Heart left ventricle (tissue), 16 donors: Measurements from ENCODE around the gene RLF. TPM values are rescaled to one million over a fixed set of nuclear protein-coding genes. Genes with fewer than 3 reads are reported as not detected.
A peak's percentile ranks its signal among the peaks of the same experiment; 100 is the strongest.

ENCODE experiments used
- ATAC-seq, 4 donors: fragments of 200-7000 bp; cut with Tn5 transposase; one replicate each; pipeline ENCODE4 v1.9.1; 2020 to 2022; ENCODE audit warnings: moderate library complexity in 4 of 4, mild to moderate bottlenecking in 3 of 4, moderate number of reproducible peaks in 1 of 4
- DNase-seq, 5 donors: peaks; one replicate each; pipeline ENCODE4 v3.0.0-alpha.2; 2020
- H3K27ac ChIP-seq, 12 donors: fragments of 200-600 bp; sonication (generic) in 4 of 12; one replicate each; pipeline versions ENCODE4 v1.5.0 to v1.8.0; 2016 to 2022; ENCODE audit warnings: mild to moderate bottlenecking in 2 of 12
- H3K27me3 ChIP-seq, 9 donors: fragments of 200-600 bp; sonication (generic) in 2 of 9; one replicate each; pipeline versions ENCODE4 v1.5.1 to v1.8.0; 2016 to 2022; ENCODE audit warnings: mild to moderate bottlenecking in 3 of 9
- H3K36me3 ChIP-seq, 9 donors: fragments of 200-600 bp; sonication (generic) in 2 of 9; one replicate each; pipeline versions ENCODE4 v1.5.0 to v1.8.0; 2018 to 2022; ENCODE audit warnings: mild to moderate bottlenecking in 2 of 9
- H3K4me1 ChIP-seq, 12 donors: fragments of 200-600 bp; sonication (generic) in 4 of 12; one replicate each; pipeline versions ENCODE4 v1.5.0 to v1.8.0; 2016 to 2022; ENCODE audit warnings: mild to moderate bottlenecking in 3 of 12
- H3K4me3 ChIP-seq, 12 donors: fragments of 200-600 bp; sonication (generic) in 4 of 12; one replicate each; pipeline versions ENCODE4 v1.5.0 to v1.8.0; 2017 to 2022; ENCODE audit warnings: mild to moderate bottlenecking in 9 of 12, moderate library complexity in 4 of 12
- H3K9me3 ChIP-seq, 12 donors: fragments of 200-600 bp; sonication (generic) in 4 of 12; one replicate each; pipeline versions ENCODE4 v1.5.0 to v1.8.0; 2016 to 2022; ENCODE audit warnings: mild to moderate bottlenecking in 1 of 12
- CTCF ChIP-seq, 12 donors: fragments of 200-600 bp; sonication (generic) in 4 of 12; IDR thresholded peaks; one replicate each; pipeline versions ENCODE4 v1.5.0 to v1.8.0; 2018 to 2022; ENCODE audit warnings: antibody characterized with exemption in 12 of 12, mild to moderate bottlenecking in 5 of 12
- POLR2A ChIP-seq, 2 donors: fragments of 450-650 bp; IDR thresholded peaks; one replicate each; pipeline ENCODE4 v1.6.1; 2017; ENCODE audit warnings: antibody characterized with exemption in 2 of 2, mild to moderate bottlenecking in 2 of 2, moderate library complexity in 2 of 2
- WGBS, 4 donors: extraction: QIAGEN DNeasy Blood & Tissue Kit in 2 of 4; methylation state at CpG; one replicate each; pipeline versions ENCODE4 v1.1.5 to v1.1.7; 2013 to 2018; 5-methylcytosine and 5-hydroxymethylcytosine counted together
- intact Hi-C, 10 donors: fragments of 100-400 bp; cut with DNase I; formaldehyde crosslinking; loops; one replicate each; pipeline versions ENCODE4 v1.11.1 to v1.14.2; 2022
- polyA plus RNA-seq, 2 donors: library from polyadenylated mRNA; stranded (reverse); fragments of 200-250 nt; gene quantifications; one replicate each; pipeline ENCODE4 v1.2.3, GENCODE V29; 2013
- total RNA-seq, 9 donors: library from RNA; depleted of rRNA in 2 of 9; stranded (reverse); fragments of >200 nt in 2 of 9; fragmentation: NEBNext Ultra II Directional in 3 of 9; extraction: Animal tissue kit (Norgen Biotek cat#: 25700) in 3 of 9; gene quantifications; one replicate each; pipeline versions ENCODE4 v1.1.0 to v1.2.4, GENCODE V29; 2016 to 2023
- donor health status: ischemic (EF 13 %, LVEDD 7.1; RV severe dilation, severe dysfunction).
- donor health status: healthy with polysubstance abuse.
- donor health status: DM: no; HTN: yes; CAD: no.
- donor health status: DM: no; HTN: no; CAD: no.
- donor health status: ischemic (EF 25% LVEDD 6.9; RV normal size, moderate dysfunction).
- donor health status: ischemic (EF 25% LVEDD 5.7; RV mildly dilated, moderate dysfunction).
- donor health status: healthy.
- donor health status: DM: yes; HTN: yes; CAD: no.
- donor health status: ischemic (EF 35%, LVEDD 5.7; RV mildly dilated, moderate dysfunction).
- donor health status: nonischemic (EF 11% LVEDD 7.7; RV severe dilation, severe dysfunction).
- donor health status: DM: yes; HTN: yes; CAD: no.
- donor health status: PGD.
- donor health status: ischemic (EF 29% LVEDD 5.4; RV normal size, mild dysfunction).
- donor health status: nonischemic (EF 23%, LVEDD 6.1; RV moderate dilation, normal function).

Gene RLF
- total and polyA plus RNA-seq, 11 donors = 2.7 to 14.5 (median 11.2) TPM

DNA sequence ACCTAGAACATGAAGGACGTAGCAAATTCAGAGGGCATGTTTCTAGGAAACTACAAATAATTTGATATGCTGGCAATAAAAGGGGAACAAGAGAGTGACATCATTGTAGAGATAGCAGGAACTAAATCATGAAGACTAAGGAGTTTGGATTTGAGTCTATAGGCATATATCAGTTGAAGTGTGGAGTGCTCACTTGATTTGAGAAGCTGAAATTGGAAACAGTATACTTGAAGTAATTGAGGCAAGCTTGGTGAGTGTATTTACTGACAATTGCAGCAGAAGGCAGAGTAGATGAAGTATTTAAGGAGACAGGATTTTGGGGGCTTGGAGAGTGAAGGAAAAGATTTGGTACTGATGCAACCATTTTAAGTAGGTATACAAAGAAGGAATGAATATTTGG is 80.2 kb downstream of the RLF start:
- peaks cover 0 to 16% (median 5%) of the 10 kb centered on the region in 12 donors for H3K4me1 ChIP-seq
- H3K27me3 ChIP-seq = no peaks in the 10 kb centered on the region
- DNase-seq = no peak
- WGBS, 4 donors = 86 to 91% (median 89%) methylated on average over 1 of the region's 1 CpG
- H3K36me3 ChIP-seq = peaks cover 0 to 40% (median 28%) of the 10 kb centered on the region in 9 donors
- H3K27ac ChIP-seq = peak overlapping the region in 1 of 12 donors; percentile 1
- ATAC-seq = no peak
- no peaks in the 10 kb centered on the region for H3K9me3 ChIP-seq
- no peak for TF ChIP-seq POLR2A (IDR thresholded peaks at IDR 0.05)
- no peak for TF ChIP-seq CTCF (IDR thresholded peaks at IDR 0.05)
- H3K4me3 ChIP-seq = no peak overlapping the region
- intact Hi-C loops = no loop called here

DNA sequence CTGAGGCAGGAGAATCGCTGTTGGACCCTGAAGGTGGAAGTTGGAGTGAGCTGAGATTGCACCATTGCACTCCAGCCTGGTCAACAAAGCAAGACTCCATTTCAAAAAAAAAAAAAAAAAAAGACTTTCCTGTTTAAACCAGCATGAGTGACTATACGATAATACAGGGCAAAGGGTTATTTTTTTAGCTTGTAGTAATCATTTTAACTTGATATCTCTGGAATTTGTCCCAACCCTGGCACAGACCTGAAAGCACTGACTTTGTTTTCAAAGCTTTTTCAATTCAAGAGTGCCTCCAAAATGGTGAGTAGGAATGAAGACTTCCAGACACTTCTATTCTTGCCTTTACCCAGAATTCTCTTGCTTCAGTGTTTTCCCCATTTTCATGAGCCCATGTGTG is 82.2 kb downstream of the RLF start:
- Histone ChIP-seq H3K27me3 (no peaks in the 10 kb centered on the region), H3K27ac (no peak overlapping the region), H3K4me3 (no peak overlapping the region), H3K4me1 (peaks cover 0 to 16% (median 5%) of the 10 kb centered on the region in 12 donors), H3K9me3 (no peaks in the 10 kb centered on the region), H3K36me3 (peaks cover 0 to 20% (median 9%) of the 10 kb centered on the region in 9 donors)
- 35 to 55% (median 48%) methylated on average over 2 of the region's 2 CpGs for WGBS, 4 donors
- intact Hi-C loops = no loop called here
- ATAC-seq = no peak
- TF ChIP-seq CTCF (IDR thresholded peaks at IDR 0.05) (no peak), POLR2A (IDR thresholded peaks at IDR 0.05) (no peak)
- no peak for DNase-seq

DNA sequence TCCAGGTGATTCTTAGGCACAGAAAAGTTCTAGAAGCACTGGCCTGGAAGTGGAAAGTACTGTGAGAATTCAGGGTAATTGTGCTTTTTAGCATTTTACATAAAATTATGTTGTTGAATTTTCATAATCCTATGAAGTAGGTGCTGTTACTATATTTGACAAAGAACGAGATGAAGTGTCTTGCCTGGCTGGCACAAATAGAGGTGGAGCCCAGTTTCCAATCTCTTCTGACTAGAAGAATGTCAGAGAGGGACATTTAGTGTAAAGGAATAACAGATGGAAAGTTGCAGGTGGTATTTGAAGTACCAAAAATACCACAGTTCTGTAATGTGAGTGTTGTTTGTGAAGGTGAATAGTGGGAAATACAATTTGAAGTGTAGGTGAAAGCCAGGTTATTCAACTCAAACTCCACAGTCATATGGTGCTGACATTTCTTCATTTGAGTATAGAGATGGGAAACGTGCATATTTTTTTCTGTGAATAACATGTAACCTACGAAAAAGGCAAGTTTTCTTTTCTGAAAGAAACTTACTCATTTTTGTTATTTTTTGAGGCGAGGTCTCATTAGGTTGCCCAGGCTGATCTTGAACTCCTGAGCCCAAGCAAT is 83.1 kb downstream of the RLF start:
- no peaks in the 10 kb centered on the region for H3K9me3 ChIP-seq
- peaks cover 0 to 11% (median under 1%) of the 10 kb centered on the region in 9 donors for H3K36me3 ChIP-seq
- H3K4me1 ChIP-seq = peaks cover 0 to 16% (median 5%) of the 10 kb centered on the region in 12 donors
- H3K4me3 ChIP-seq = no peak overlapping the region
- H3K27ac ChIP-seq = no peak overlapping the region
- DNase-seq (no peak), ATAC-seq (peak in 1 of 4 donors; percentile 45)
- H3K27me3 ChIP-seq = no peaks in the 10 kb centered on the region
- WGBS, 4 donors = 64 to 72% (median 67%) methylated on average over 4 of the region's 4 CpGs
- intact Hi-C loops = no loop called here
- TF ChIP-seq CTCF (IDR thresholded peaks at IDR 0.05) = no peak
- TF ChIP-seq POLR2A (IDR thresholded peaks at IDR 0.05) = no peak

DNA sequence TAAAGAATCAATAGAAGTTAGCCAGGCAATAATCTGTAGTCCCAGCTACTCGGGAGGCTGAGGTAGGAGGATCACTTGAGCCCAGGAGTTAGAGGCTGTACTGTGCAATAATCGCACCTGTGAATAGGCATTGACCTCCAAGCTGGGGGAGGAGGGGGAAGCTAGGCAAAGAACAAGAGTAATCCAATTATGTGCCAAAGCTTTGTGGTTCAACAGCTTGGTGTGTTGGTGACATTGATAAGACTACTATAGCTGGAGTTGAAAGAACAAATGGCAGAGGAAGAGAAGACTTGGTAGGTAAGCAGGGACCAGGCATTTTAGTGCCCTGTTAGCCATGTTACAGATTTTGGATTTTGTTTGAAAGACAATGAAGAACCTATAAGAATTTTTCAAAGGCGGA is 84.5 kb downstream of the RLF start:
- no peak overlapping the region for H3K4me3 ChIP-seq
- intact Hi-C loops = no loop called here
- H3K4me1 ChIP-seq = peaks cover 0 to 16% (median 5%) of the 10 kb centered on the region in 12 donors
- no peaks in the 10 kb centered on the region for H3K36me3 ChIP-seq
- 92 to 98% (median 96%) methylated on average over 3 of the region's 3 CpGs for WGBS, 4 donors
- H3K27ac ChIP-seq = no peak overlapping the region
- no peaks in the 10 kb centered on the region for H3K27me3 ChIP-seq
- TF ChIP-seq CTCF (IDR thresholded peaks at IDR 0.05) = no peak
- TF ChIP-seq POLR2A (IDR thresholded peaks at IDR 0.05) = no peak
- DNase-seq = no peak
- no peaks in the 10 kb centered on the region for H3K9me3 ChIP-seq
- ATAC-seq = no peak
